ENCODE results near the gene AGFG1. TPM values are rescaled to one million over a fixed set of nuclear protein-coding genes. Genes with fewer than 3 reads are reported as not detected.
A peak's percentile ranks its signal among the peaks of the same experiment; 100 is the strongest.
"Not testable (repeated sequence)": the region's sequence is repeated elsewhere in the genome, so short reads cannot be mapped to it uniquely, and the experiment has no call there.

AGFG1 gene
- total and polyA plus RNA-seq, 2 experiments from 2014 or later = 34.0 to 39.0 TPM

DNA sequence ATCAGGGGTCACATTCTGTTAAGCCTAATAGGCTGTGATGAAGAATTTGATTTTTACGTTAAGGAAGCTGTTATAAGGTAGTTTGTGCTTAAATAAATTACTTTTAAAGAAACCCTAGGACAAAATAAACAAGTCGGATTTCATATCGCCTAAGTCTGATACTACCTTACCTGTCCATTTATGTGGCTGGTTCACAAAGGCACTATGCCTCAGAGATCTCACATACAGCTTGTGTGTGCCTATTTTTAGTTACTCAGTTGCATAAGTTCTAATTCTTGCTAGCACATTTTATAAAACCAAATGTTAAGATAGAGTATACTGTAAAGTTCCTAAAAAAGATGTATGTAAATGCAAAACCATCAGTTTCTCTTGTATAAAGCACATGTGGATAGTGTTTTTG lies 40.0 kb downstream of the AGFG1 start:
- H3K4me3 ChIP-seq = no peak overlapping the region
- H3K27me3 ChIP-seq = no peaks in the 10 kb centered on the region
- no peak for DNase-seq (ENCODE audit: low read depth in 1 of 2, low spot score in 1 of 2)
- no peaks in the 10 kb centered on the region for H3K9me3 ChIP-seq (ENCODE audit: low read depth)
- H3K36me3 ChIP-seq = no peaks in the 10 kb centered on the region
- H3K4me1 ChIP-seq (ENCODE audit: low read depth) = peaks cover 48% of the 10 kb centered on the region
- TF ChIP-seq CTCF (IDR thresholded peaks at IDR 0.05; ENCODE audit: low read depth, low read length) = no peak
- peak overlapping the region; percentile 48 for H3K27ac ChIP-seq

DNA sequence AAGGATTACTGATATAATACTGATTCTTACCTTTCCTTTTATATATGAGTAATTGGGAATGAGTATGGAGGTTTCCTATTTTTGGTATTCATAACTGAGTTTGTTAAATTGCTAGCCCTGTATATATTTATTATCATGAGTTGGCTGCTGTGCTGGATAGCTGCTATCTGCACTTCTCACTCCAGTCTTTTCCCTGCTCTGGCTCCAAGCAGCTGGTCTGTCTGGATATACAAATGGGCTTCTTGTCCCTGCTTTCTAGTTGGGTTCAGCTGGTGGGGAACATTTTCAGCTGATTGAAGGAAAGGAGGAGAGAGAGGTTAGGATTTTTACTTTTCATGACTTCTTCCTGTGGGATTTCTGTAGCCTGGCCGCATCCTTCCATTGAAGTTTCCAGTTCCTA lies 41.2 kb downstream of the AGFG1 start:
- Histone ChIP-seq H3K27me3 (no peaks in the 10 kb centered on the region), H3K4me1 (ENCODE audit: low read depth) (peaks cover 50% of the 10 kb centered on the region), H3K4me3 (no peak overlapping the region), H3K36me3 (no peaks in the 10 kb centered on the region), H3K9me3 (ENCODE audit: low read depth) (no peaks in the 10 kb centered on the region), H3K27ac (peak overlapping the region; percentile 46)
- no peak for TF ChIP-seq CTCF (IDR thresholded peaks at IDR 0.05; ENCODE audit: low read depth, low read length)
- peak; percentile 31 to 38 for DNase-seq (ENCODE audit: low read depth in 1 of 2, low spot score in 1 of 2)

DNA sequence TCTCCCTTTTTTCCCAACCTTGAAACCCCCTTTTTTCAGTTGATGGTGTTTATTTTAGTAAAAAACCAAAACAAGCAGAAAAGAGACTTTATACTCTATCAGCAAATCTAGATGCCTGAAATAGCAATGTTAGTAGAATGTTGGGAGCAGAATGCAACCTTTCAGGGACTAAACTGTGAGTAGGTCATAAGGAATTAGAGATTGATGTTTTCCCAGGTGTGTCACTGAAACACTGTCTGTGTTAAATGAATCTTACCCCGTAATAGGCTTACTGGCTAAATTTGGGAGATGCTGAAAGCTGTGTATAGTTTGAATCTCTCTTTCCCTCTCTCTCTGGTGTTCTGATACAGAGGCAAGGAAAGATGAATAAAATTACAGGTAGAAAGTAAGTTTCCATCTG lies 43.8 kb downstream of the AGFG1 start:
- Histone ChIP-seq H3K9me3 (ENCODE audit: low read depth) (no peaks in the 10 kb centered on the region), H3K27ac (peak overlapping the region; percentile 12), H3K4me1 (ENCODE audit: low read depth) (peaks cover 40% of the 10 kb centered on the region), H3K36me3 (peaks cover 3% of the 10 kb centered on the region), H3K4me3 (no peak overlapping the region), H3K27me3 (no peaks in the 10 kb centered on the region)
- no peak for TF ChIP-seq CTCF (IDR thresholded peaks at IDR 0.05; ENCODE audit: low read depth, low read length)
- DNase-seq (ENCODE audit: low read depth in 1 of 2, low spot score in 1 of 2) = no peak

DNA sequence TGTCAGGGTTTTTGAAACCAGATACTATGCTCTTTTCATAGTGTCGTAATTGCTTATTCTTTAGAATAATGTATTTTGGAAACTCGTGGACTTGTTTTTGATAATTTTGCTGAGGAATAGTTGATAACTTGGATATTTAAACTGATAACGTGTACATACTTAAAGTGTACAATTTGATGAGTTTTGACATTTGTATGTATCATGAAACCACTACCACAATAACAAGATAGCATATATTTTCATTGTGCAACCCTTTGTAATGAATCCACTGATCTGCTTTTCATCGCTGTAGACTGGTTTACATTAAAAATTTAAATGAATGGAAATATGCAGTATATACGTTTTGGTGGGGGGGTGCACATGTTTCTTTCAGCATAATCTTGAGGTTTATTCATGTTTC lies 45.8 kb downstream of the AGFG1 start:
- Histone ChIP-seq H3K4me1 (ENCODE audit: low read depth) (peaks cover 24% of the 10 kb centered on the region), H3K4me3 (no peak overlapping the region), H3K27me3 (no peaks in the 10 kb centered on the region), H3K36me3 (peaks cover 3% of the 10 kb centered on the region), H3K27ac (no peak overlapping the region), H3K9me3 (ENCODE audit: low read depth) (no peaks in the 10 kb centered on the region)
- peak in 1 of 2 donors; percentile 24 for DNase-seq (ENCODE audit: low read depth in 1 of 2, low spot score in 1 of 2)
- no peak for TF ChIP-seq CTCF (IDR thresholded peaks at IDR 0.05; ENCODE audit: low read depth, low read length)

- not testable (repeated sequence) for H3K4me3 ChIP-seq; H3K36me3 ChIP-seq; H3K27ac ChIP-seq; H3K9me3 ChIP-seq (ENCODE audit: low read depth); H3K27me3 ChIP-seq
- DNase-seq (ENCODE audit: low read depth in 1 of 2, low spot score in 1 of 2) = peak in 1 of 2 donors; percentile 79
- peaks cover 19% of the 10 kb centered on the region for H3K4me1 ChIP-seq (ENCODE audit: low read depth)
Measured at GRCh38 chr2:227518278-227518865, 46.4 kb downstream of the AGFG1 start.

DNA sequence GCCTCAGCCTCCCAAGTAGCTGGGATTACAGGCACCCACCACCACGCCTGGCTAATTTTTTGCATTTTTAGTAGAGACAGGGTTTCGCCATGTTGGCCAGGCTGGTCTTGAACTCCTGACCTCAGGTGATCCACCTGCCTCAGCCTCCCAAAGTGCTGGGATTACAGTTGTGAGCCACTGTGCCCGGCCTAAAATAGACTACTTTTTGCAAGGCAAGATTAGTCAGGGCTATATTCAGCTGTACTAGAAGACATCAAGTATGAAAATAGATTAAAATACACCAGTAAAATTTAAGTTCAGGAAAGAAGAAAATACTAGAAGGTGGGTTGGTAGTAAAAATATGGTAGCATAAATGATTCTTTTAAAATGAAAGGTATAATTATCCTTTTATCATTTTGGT lies 49.2 kb downstream of the AGFG1 start:
- H3K27me3 ChIP-seq; DNase-seq (ENCODE audit: low read depth in 1 of 2, low spot score in 1 of 2); H3K4me3 ChIP-seq; H3K9me3 ChIP-seq (ENCODE audit: low read depth); H3K27ac ChIP-seq: not testable (repeated sequence)
- Histone ChIP-seq H3K36me3 (peaks cover 11% of the 10 kb centered on the region), H3K4me1 (ENCODE audit: low read depth) (peaks cover 15% of the 10 kb centered on the region)

- H3K27me3 ChIP-seq = no peaks in the 10 kb centered on the region
Measured at GRCh38 chr2:227524665-227525064, 52.7 kb downstream of the AGFG1 start.

More at GRCh38 chr2:227524665-227525064, 52.7 kb downstream of the AGFG1 start:
- peak overlapping the region; percentile 69 for H3K27ac ChIP-seq
- H3K9me3 ChIP-seq (ENCODE audit: low read depth) = no peaks in the 10 kb centered on the region
- DNase-seq (ENCODE audit: low read depth in 1 of 2, low spot score in 1 of 2) = no peak
- no peak overlapping the region for H3K4me3 ChIP-seq
- peaks cover 4% of the 10 kb centered on the region for H3K4me1 ChIP-seq (ENCODE audit: low read depth)
- H3K36me3 ChIP-seq = peaks cover 14% of the 10 kb centered on the region
- no peak for TF ChIP-seq CTCF (IDR thresholded peaks at IDR 0.05; ENCODE audit: low read depth, low read length)
